ENCODE data around the gene ENO2. TPM values are rescaled to one million over a fixed set of nuclear protein-coding genes. Genes with fewer than 3 reads are reported as not detected.
"Not testable (repeated sequence)": the region's sequence is repeated elsewhere in the genome, so short reads cannot be mapped to it uniquely, and the experiment has no call there.

Gene ENO2
- total RNA-seq (ENCODE audit: unreplicated experiment): 182 TPM
- long read RNA-seq, transcript ENO2-211 (12 exons, 2,549 nt): minor isoform, 12 of 153 reads
- long read RNA-seq, transcript ENO2-201 (12 exons, 2,423 nt): major isoform, 124 of 153 reads
- long read RNA-seq, partial matches to known transcripts: 6 of 153 reads
- long read RNA-seq, other reads (novel, unspliced or antisense): 7 of 153 reads

DNA sequence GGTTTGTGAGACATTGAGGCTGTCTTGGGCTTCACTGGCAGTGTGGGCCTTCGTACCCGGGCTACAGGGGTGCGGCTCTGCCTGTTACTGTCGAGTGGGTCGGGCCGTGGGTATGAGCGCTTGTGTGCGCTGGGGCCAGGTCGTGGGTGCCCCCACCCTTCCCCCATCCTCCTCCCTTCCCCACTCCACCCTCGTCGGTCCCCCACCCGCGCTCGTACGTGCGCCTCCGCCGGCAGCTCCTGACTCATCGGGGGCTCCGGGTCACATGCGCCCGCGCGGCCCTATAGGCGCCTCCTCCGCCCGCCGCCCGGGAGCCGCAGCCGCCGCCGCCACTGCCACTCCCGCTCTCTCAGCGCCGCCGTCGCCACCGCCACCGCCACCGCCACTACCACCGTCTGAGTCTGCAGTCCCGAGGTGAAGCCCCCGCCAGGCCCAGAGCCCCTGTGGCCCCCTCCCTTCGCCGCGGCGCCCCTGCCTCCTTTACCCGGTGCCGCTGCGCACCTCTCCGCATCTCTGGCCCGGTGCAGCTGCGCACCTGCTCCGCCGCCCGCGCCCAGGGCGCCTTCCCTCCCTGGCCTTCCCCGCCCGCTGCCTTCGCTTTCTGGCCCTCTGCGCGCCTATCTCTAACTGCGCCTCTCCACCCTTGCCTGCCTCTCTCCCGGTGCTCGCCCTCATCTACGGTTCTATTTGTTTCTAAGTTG is at the start of gene ENO2:
Gene ENO2 (plus strand): TSS at position 335 of the 701 bp plus-strand sequence. CDS start 1,253 bp downstream, outside the sequence.
- DNase-seq: peak; percentile 78
- Mint-ChIP-seq H3K4me1 (ENCODE audit: low read depth, unreplicated experiment) (peaks cover 5% of the 10 kb centered on the region), H3K27ac (ENCODE audit: unreplicated experiment) (peak within 1 kb of the TSS; percentile 79), H3K27me3 (ENCODE audit: unreplicated experiment) (peaks cover 19% of the 10 kb centered on the region), H3K36me3 (ENCODE audit: unreplicated experiment) (no peaks in the 10 kb centered on the region), H3K9me3 (ENCODE audit: unreplicated experiment) (peaks cover 7% of the 10 kb centered on the region), H3K4me3 (ENCODE audit: unreplicated experiment) (peak within 1 kb of the TSS; percentile 96)
- TF ChIP-seq, protein P1, sequence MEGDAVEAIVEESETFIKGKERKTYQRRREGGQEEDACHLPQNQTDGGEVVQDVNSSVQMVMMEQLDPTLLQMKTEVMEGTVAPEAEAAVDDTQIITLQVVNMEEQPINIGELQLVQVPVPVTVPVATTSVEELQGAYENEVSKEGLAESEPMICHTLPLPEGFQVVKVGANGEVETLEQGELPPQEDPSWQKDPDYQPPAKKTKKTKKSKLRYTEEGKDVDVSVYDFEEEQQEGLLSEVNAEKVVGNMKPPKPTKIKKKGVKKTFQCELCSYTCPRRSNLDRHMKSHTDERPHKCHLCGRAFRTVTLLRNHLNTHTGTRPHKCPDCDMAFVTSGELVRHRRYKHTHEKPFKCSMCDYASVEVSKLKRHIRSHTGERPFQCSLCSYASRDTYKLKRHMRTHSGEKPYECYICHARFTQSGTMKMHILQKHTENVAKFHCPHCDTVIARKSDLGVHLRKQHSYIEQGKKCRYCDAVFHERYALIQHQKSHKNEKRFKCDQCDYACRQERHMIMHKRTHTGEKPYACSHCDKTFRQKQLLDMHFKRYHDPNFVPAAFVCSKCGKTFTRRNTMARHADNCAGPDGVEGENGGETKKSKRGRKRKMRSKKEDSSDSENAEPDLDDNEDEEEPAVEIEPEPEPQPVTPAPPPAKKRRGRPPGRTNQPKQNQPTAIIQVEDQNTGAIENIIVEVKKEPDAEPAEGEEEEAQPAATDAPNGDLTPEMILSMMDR (IDR thresholded peaks at IDR 0.05; ENCODE audit: partially characterized antibody, unreplicated experiment): no peak

DNA sequence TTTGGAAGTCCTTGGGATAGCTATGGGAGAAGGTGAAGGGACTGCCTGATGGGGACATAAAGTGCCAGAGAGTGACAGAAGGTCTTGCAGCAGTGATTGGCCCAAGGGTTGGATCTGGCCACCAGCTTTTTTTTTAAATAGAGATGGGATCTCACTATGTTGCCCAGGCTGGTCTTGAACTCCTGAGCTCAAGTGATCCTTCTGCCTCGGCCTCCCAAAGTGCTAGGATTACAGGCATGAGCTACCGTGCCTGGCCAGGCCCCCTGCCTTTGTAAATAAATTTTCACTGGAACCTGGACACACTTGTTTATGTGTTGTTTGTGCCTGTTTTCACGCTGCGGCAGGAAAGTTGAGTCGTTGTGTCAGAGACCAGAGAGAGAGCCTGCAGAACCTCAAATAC is 49.1 kb upstream of the ENO2 start:
- Mint-ChIP-seq H3K4me1 (ENCODE audit: low read depth, unreplicated experiment) (peaks cover 16% of the 10 kb centered on the region), H3K27ac (ENCODE audit: unreplicated experiment) (peak overlapping the region; percentile 64), H3K4me3 (ENCODE audit: unreplicated experiment) (peak overlapping the region; percentile 54), H3K27me3 (ENCODE audit: unreplicated experiment) (peaks cover 14% of the 10 kb centered on the region), H3K9me3 (ENCODE audit: unreplicated experiment) (peaks cover 18% of the 10 kb centered on the region)
- not testable (repeated sequence) for H3K36me3 Mint-ChIP-seq (ENCODE audit: unreplicated experiment); DNase-seq

DNA sequence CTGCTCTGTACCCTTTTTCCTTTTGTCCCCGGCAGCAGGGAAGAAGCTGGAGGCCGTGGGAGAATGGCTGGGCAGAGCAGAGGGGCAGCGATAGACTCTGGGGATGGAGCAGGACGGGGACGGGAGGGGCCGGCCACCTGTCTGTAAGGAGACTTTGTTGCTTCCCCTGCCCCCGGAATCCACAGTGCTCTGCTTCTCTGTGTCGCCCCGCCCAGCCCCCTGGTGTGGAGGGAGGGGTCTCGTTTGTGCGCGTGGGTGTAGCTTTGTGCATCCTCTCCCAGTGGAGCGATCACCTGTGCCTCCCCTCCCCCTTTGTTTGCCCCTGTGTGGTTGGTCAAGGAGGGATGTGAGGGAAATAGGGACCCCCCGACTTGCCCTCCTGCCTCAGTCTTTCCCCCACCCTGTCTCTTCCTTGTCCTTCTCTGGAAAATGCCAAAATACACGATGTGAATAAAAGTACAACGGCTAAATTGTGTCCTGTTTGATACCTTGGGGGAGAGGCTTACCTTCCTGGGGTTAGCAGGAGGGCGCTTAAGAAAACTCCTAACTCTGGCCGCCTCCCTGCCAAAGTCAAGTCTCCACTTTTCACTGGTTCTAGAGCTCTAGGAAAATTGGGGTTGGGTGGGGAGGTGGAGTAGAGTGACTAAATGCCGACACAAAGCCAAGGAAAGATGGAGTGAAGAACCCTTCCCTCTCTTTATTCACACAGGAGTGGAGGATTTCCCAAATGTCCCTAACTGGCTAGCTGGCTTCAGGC is 48.0 kb upstream of the ENO2 start:
- peak; percentile 39 for DNase-seq
- TF ChIP-seq, protein P1 (IDR thresholded peaks at IDR 0.05; ENCODE audit: partially characterized antibody, unreplicated experiment): no peak
- peaks cover 4% of the 10 kb centered on the region for H3K36me3 Mint-ChIP-seq (ENCODE audit: unreplicated experiment)
- H3K27me3 Mint-ChIP-seq (ENCODE audit: unreplicated experiment): peaks cover 17% of the 10 kb centered on the region
- peaks cover 20% of the 10 kb centered on the region for H3K4me1 Mint-ChIP-seq (ENCODE audit: low read depth, unreplicated experiment)
- H3K4me3 Mint-ChIP-seq (ENCODE audit: unreplicated experiment): peak overlapping the region; percentile 59
- H3K27ac Mint-ChIP-seq (ENCODE audit: unreplicated experiment): peak overlapping the region; percentile 62
- H3K9me3 Mint-ChIP-seq (ENCODE audit: unreplicated experiment): peaks cover 20% of the 10 kb centered on the region

GRCh38 chr12:6866920-6867412 is 47.4 kb upstream of the ENO2 start:
- Mint-ChIP-seq H3K27me3 (ENCODE audit: unreplicated experiment) (peaks cover 17% of the 10 kb centered on the region), H3K4me3 (ENCODE audit: unreplicated experiment) (peak overlapping the region; percentile 76), H3K4me1 (ENCODE audit: low read depth, unreplicated experiment) (peaks cover 22% of the 10 kb centered on the region), H3K27ac (ENCODE audit: unreplicated experiment) (peak overlapping the region; percentile 73), H3K36me3 (ENCODE audit: unreplicated experiment) (peaks cover 4% of the 10 kb centered on the region), H3K9me3 (ENCODE audit: unreplicated experiment) (peaks cover 22% of the 10 kb centered on the region)
- TF ChIP-seq, protein P1 (IDR thresholded peaks at IDR 0.05; ENCODE audit: partially characterized antibody, unreplicated experiment): no peak
- no peak for DNase-seq

DNA sequence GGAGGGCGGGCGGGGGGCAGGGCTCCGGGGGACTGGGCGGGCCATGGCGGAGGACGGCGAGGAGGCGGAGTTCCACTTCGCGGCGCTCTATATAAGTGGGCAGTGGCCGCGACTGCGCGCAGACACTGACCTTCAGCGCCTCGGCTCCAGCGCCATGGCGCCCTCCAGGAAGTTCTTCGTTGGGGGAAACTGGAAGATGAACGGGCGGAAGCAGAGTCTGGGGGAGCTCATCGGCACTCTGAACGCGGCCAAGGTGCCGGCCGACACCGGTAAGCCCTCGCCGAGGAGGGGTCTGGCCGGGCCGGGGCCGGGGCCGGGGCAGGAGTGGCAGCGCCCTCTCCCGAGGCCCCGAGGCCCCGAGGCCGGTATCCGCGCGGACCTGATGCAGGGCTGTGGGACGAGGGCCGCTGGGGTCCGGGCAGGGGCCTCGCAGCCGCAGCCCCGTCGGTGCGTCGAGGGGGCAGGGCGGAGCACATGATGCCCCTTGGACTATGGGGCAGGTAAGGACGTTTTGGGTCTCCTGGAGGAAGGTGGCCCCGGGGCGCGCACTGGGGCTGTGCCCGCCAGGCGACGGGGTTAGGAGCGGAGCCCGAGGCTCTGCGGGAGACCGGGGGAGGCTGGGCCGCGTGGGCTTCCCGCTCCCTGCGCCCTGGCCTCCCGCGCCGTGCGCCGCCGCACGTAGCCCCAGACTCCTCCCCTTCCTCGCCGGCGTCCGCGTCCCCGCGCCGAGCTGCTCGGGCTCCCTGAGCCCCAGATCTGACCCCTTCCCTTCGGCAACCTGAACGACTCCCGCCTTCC is 46.8 kb upstream of the ENO2 start, which contains the start of gene TPI1:
Gene TPI1 (plus strand): TSS at position 119 of the 798 bp plus-strand sequence. CDS start 36 bp downstream, at position 155.
- H3K9me3 Mint-ChIP-seq (ENCODE audit: unreplicated experiment): peaks cover 26% of the 10 kb centered on the region
- peaks cover 4% of the 10 kb centered on the region for H3K36me3 Mint-ChIP-seq (ENCODE audit: unreplicated experiment)
- peak; percentile 87 for DNase-seq
- H3K4me3 Mint-ChIP-seq (ENCODE audit: unreplicated experiment): peak within 1 kb of the TSS; percentile 91
- peaks cover 17% of the 10 kb centered on the region for H3K27me3 Mint-ChIP-seq (ENCODE audit: unreplicated experiment)
- peak within 1 kb of the TSS; percentile 85 for H3K27ac Mint-ChIP-seq (ENCODE audit: unreplicated experiment)
- peaks cover 24% of the 10 kb centered on the region for H3K4me1 Mint-ChIP-seq (ENCODE audit: low read depth, unreplicated experiment)
- TF ChIP-seq, protein P1 (IDR thresholded peaks at IDR 0.05; ENCODE audit: partially characterized antibody, unreplicated experiment): no peak

All from glutamatergic neuron (in vitro differentiated cells).